OCI-LY3 (cell line): Measurements from ENCODE around the gene ZNF892.

Experiments
- H2AFZ ChIP-seq: fragments of 200-600, 300-600 bp; shearing (Covaris generic); 2 replicates; pipeline ENCODE4 v1.6.0; 2014; ENCODE audit warnings: antibody characterized with exemption, low read depth, low read length
- H3K27ac ChIP-seq: fragments of 200-600, 300-600 bp; sonication (generic); 2 replicates; pipeline ENCODE4 v1.5.1; 2014; ENCODE audit warnings: mild to moderate bottlenecking, low read length, moderate library complexity, mixed read lengths
- H3K27me3 ChIP-seq: fragments of 200-600, 300-600 bp; sonication (generic); 2 replicates; pipeline ENCODE4 v1.6.1; 2014; ENCODE audit warnings: low read depth, low read length, mixed read lengths
- H3K36me3 ChIP-seq: fragments of 200-600, 300-600 bp; sonication (generic); replicated peaks from 2 replicates; pipeline ENCODE3; 2014; ENCODE audit warnings: low read depth, low read length, mixed read lengths
- H3K4me1 ChIP-seq: fragments of 300-600, 200-600 bp; sonication (generic); 2 replicates; pipeline ENCODE4 v1.6.1; 2014; ENCODE audit warnings: low read length, mixed read lengths
- H3K4me2 ChIP-seq: fragments of 200-600, 300-600 bp; sonication (generic); 2 replicates; pipeline ENCODE4 v1.6.1; 2014; ENCODE audit warnings: low read length, mixed read lengths
- H3K4me3 ChIP-seq: fragments of 300-600, 200-600 bp; sonication (generic); 2 replicates; pipeline ENCODE4 v1.5.1; 2014; ENCODE audit warnings: antibody characterized with exemption, mild to moderate bottlenecking, low read length, moderate library complexity
- H3K79me2 ChIP-seq: fragments of 300-600, 200-600 bp; shearing (Covaris generic); 2 replicates; pipeline ENCODE4 v1.6.1; 2014; ENCODE audit warnings: mild to moderate bottlenecking, low read length, mixed read lengths
- H3K9ac ChIP-seq: fragments of 300-600, 200-600 bp; shearing (Covaris generic); 2 replicates; pipeline ENCODE4 v1.6.0; 2014; ENCODE audit warnings: mild to moderate bottlenecking, low read length, moderate library complexity
- H3K9me3 ChIP-seq: fragments of 200-600, 300-600 bp; shearing (Covaris generic); 2 replicates; pipeline ENCODE4 v1.6.1; 2014; ENCODE audit warnings: low read length, mixed read lengths; ENCODE audit not compliant: insufficient read depth
- H4K20me1 ChIP-seq: fragments of 200-600, 300-600 bp; sonication (generic); 2 replicates; pipeline ENCODE4 v1.6.1; 2016; ENCODE audit warnings: low read length, mixed read lengths; ENCODE audit not compliant: insufficient read depth
- EZH2phosphoT487 ChIP-seq: fragments of 200-600 bp; shearing (Covaris generic); IDR thresholded peaks from 2 replicates; pipeline ENCODE4 v1.6.1; 2018; ENCODE audit warnings: antibody characterized with exemption, mixed run types, low read depth
- TF ChIP-seq, protein P1 (sequence below): fragments of 200-600, 300-600 bp; sonication (generic); IDR thresholded peaks from 2 replicates; pipeline ENCODE4 v1.5.1; 2014; ENCODE audit warnings: antibody characterized with exemption, low read length, low read depth

Gene ZNF892

DNA sequence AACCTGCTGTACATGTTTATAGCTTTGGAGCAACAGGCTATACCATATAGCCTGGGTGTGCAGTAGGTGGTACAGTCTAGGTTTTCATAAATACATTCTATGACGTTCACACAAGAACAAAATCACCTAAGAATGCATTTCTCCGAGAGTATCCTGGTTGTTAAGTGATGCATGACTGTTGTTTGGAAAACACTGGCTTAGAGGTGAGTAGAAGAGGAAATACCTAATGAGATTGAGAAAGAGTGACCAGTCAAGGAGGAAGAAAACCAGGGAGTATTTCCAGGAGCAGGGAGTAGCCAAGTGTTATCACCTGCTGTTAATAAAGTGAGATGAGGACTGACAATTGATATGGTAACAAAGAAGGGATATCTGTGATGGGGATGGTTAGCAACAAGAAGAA is 2.9 kb upstream of the ZNF892 start:
- H3K4me3 ChIP-seq, result no peak overlapping the region
- H3K36me3 ChIP-seq, result no peaks in the 10 kb centered on the region
- H3K9me3 ChIP-seq, result no peaks in the 10 kb centered on the region
- H3K4me2 ChIP-seq, result no peak overlapping the region
- no peak overlapping the region for H3K27ac ChIP-seq
- no peak overlapping the region for H2AFZ ChIP-seq
- no peaks in the 10 kb centered on the region for H3K4me1 ChIP-seq
- no peak overlapping the region for H3K9ac ChIP-seq
- H3K79me2 ChIP-seq, result no peaks in the 10 kb centered on the region
- H3K27me3 ChIP-seq, result no peaks in the 10 kb centered on the region
- no peaks in the 10 kb centered on the region for H4K20me1 ChIP-seq
- TF ChIP-seq, protein P1, sequence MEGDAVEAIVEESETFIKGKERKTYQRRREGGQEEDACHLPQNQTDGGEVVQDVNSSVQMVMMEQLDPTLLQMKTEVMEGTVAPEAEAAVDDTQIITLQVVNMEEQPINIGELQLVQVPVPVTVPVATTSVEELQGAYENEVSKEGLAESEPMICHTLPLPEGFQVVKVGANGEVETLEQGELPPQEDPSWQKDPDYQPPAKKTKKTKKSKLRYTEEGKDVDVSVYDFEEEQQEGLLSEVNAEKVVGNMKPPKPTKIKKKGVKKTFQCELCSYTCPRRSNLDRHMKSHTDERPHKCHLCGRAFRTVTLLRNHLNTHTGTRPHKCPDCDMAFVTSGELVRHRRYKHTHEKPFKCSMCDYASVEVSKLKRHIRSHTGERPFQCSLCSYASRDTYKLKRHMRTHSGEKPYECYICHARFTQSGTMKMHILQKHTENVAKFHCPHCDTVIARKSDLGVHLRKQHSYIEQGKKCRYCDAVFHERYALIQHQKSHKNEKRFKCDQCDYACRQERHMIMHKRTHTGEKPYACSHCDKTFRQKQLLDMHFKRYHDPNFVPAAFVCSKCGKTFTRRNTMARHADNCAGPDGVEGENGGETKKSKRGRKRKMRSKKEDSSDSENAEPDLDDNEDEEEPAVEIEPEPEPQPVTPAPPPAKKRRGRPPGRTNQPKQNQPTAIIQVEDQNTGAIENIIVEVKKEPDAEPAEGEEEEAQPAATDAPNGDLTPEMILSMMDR, result no peak
- no peak for TF ChIP-seq EZH2phosphoT487

DNA sequence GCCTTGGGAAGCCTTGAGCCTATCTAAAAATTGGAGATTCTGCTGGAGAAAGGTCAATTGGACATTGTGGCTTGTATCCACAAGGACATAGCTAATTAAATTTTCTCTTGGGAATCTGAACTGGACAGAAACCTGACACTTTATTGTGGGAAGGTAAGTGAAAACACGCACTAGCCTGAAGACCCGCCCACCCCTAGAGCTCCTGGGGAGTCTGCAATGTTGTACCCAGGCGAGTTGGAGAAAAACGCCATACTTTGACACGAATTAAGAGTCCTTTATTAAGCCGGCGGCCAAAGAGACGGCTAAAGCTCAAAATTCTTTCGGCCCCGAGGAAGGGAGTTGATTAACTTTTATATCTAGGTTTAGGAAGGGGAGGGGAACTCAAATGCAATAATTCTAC is 1.2 kb upstream of the ZNF892 start:
- H3K9me3 ChIP-seq, result peaks cover 4% of the 10 kb centered on the region; the same call in 1 of the 2 replicates
- no peaks in the 10 kb centered on the region for H3K4me1 ChIP-seq
- no peak overlapping the region for H3K4me3 ChIP-seq
- TF ChIP-seq EZH2phosphoT487, result no peak
- TF ChIP-seq, protein P1, result no peak
- H3K79me2 ChIP-seq, result no peaks in the 10 kb centered on the region
- no peak overlapping the region for H2AFZ ChIP-seq
- no peaks in the 10 kb centered on the region for H3K36me3 ChIP-seq
- no peaks in the 10 kb centered on the region for H3K27me3 ChIP-seq
- no peak overlapping the region for H3K27ac ChIP-seq
- no peak overlapping the region for H3K9ac ChIP-seq
- no peak overlapping the region for H3K4me2 ChIP-seq
- H4K20me1 ChIP-seq, result no peaks in the 10 kb centered on the region

DNA sequence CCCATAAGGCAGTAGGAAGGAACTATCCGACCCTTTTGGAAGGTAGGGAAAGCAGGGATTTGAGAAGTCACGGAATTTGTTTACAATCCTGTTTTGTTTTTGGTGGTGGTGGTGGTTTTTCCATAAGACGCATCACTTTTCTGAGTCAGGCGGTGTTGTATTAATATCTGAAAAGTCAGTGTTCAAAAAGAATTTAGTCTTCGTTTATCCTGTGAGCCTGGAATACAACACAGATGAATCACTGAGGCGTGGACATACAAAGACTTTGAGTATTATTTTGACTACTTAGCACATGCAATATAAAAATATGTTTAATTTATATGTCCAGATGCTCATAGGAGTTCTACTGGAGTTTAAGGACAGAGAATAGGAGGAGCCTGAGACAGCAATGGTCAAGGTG is 785 bp downstream of the ZNF892 start:
- Histone ChIP-seq H3K9me3 (peaks cover 9% of the 10 kb centered on the region; the same call in 1 of the 2 replicates), H3K27me3 (no peaks in the 10 kb centered on the region), H3K27ac (no peak overlapping the region), H2AFZ (no peak overlapping the region), H3K36me3 (no peaks in the 10 kb centered on the region), H3K4me2 (no peak overlapping the region), H3K4me1 (no peaks in the 10 kb centered on the region), H3K79me2 (no peaks in the 10 kb centered on the region), H3K4me3 (no peak overlapping the region), H3K9ac (no peak overlapping the region), H4K20me1 (no peaks in the 10 kb centered on the region)
- TF ChIP-seq EZH2phosphoT487, result no peak
- TF ChIP-seq, protein P1, result no peak

DNA sequence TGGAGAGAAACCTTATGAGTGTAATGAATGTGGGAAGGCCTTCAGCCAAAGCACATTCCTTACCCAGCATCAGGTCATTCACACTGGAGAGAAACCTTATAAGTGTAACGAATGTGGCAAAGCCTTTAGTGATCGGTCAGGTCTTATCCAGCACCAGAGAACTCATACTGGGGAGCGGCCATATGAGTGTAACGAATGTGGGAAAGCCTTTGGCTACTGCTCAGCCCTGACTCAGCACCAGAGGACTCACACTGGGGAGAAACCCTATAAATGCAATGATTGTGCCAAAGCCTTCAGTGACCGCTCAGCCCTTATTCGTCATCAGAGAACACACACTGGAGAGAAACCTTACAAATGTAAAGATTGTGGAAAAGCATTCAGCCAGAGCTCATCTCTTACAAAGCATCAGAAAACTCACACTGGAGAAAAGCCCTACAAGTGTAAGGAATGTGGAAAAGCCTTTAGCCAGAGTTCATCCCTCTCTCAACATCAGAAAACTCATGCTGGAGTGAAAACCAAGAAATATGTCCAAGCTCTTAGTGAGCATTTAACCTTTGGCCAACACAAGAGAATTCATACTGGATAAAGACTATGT is 7.8 kb downstream of the ZNF892 start:
- Histone ChIP-seq H2AFZ (no peak overlapping the region), H3K9me3 (peaks cover 43% of the 10 kb centered on the region; the same call in 1 of the 2 replicates), H3K4me2 (no peak overlapping the region), H3K27me3 (no peaks in the 10 kb centered on the region), H3K36me3 (no peaks in the 10 kb centered on the region), H3K79me2 (no peaks in the 10 kb centered on the region), H4K20me1 (no peaks in the 10 kb centered on the region), H3K9ac (no peak overlapping the region), H3K4me1 (no peaks in the 10 kb centered on the region), H3K27ac (no peak overlapping the region), H3K4me3 (no peak overlapping the region)
- TF ChIP-seq, protein P1, result no peak
- no peak for TF ChIP-seq EZH2phosphoT487
